KBM-7 (cell line): Measurements from ENCODE around the gene COL2A1.

Source experiments
- DNase-seq: peaks from one replicate; pipeline ENCODE4 v3.0.0-alpha.2; 2015
- in situ Hi-C: fragments of 300-500 bp; cut with MboI; formaldehyde crosslinking; loops from 2 replicates; pipeline ENCODE4 v1.14.3; 2020; ENCODE audit warnings: low sequenced_read_pairs, low pct_unique_long_range_greater_than_20kb, mixed read lengths

Gene COL2A1

GRCh38 chr12:48004053-48004941, at the start of gene COL2A1:
TSS of gene COL2A1 (minus strand) at chr12:48004476. CDS start at chr12:48004321, 155 bp downstream.
- DNase-seq, result peak; percentile 50
- in situ Hi-C loops, result no loop called here

GRCh38 chr12:48053883-48054282, 49.6 kb upstream of the COL2A1 start:
- in situ Hi-C loops, result no loop called here

GRCh38 chr12:48053122-48053521, 48.8 kb upstream of the COL2A1 start:
- in situ Hi-C loops, result no loop called here
- no peak for DNase-seq

More at GRCh38 chr12:48053883-48054282, 49.6 kb upstream of the COL2A1 start:
- DNase-seq, result no peak

GRCh38 chr12:48051681-48052080, 47.4 kb upstream of the COL2A1 start:
- in situ Hi-C loops, result no loop called here

GRCh38 chr12:48050174-48050573, 45.9 kb upstream of the COL2A1 start:
- in situ Hi-C loops, result no loop called here
- no peak for DNase-seq

More at GRCh38 chr12:48051681-48052080, 47.4 kb upstream of the COL2A1 start:
- DNase-seq, result no peak

GRCh38 chr12:48045965-48046518, 41.8 kb upstream of the COL2A1 start:
- in situ Hi-C loops, result no loop called here
- no peak for DNase-seq

- no peak for DNase-seq
- in situ Hi-C loops, result no loop called here
These were observed 41.0 kb upstream of the COL2A1 start for GRCh38 chr12:48045061-48045846.

- in situ Hi-C loops, result no loop called here
- no peak for DNase-seq
These were observed 40.1 kb upstream of the COL2A1 start for GRCh38 chr12:48044396-48044795.

GRCh38 chr12:48043771-48044170, 39.5 kb upstream of the COL2A1 start:
- in situ Hi-C loops, result no loop called here
- DNase-seq, result no peak

GRCh38 chr12:48041591-48042423, 37.5 kb upstream of the COL2A1 start:
- in situ Hi-C loops, result no loop called here
- DNase-seq, result no peak

GRCh38 chr12:48040354-48040753, 36.1 kb upstream of the COL2A1 start:
- in situ Hi-C loops, result no loop called here
- DNase-seq, result no peak

- no peak for DNase-seq
- in situ Hi-C loops, result no loop called here
These were observed 34.9 kb upstream of the COL2A1 start for GRCh38 chr12:48039151-48039550.

GRCh38 chr12:48038085-48038484, 33.8 kb upstream of the COL2A1 start:
- no peak for DNase-seq
- in situ Hi-C loops, result no loop called here

- no peak for DNase-seq
- in situ Hi-C loops, result no loop called here
These were observed 33.1 kb upstream of the COL2A1 start for GRCh38 chr12:48037267-48037915.

GRCh38 chr12:48036818-48037217, 32.5 kb upstream of the COL2A1 start:
- DNase-seq, result no peak
- in situ Hi-C loops, result no loop called here

GRCh38 chr12:48034835-48035805, 30.8 kb upstream of the COL2A1 start:
- DNase-seq, result no peak
- in situ Hi-C loops, result no loop called here

GRCh38 chr12:48033451-48033850, 29.2 kb upstream of the COL2A1 start:
- DNase-seq, result no peak
- in situ Hi-C loops, result no loop called here
